K562 (cell line): ENCODE measurements around the gene AMOTL1. TPM values are rescaled to one million over a fixed set of nuclear protein-coding genes. Genes with fewer than 3 reads are reported as not detected.

Experiments
- ATAC-seq: fragments of 200-7000 bp; cut with Tn5 transposase; 3 replicates; pipeline ENCODE4 v1.9.1; 2020; ENCODE audit warnings: moderate library complexity
- BruUV-seq: library from RNA; stranded (reverse); fragments of 400-500 nt; replicated peaks from 2 replicates; lab custom pipeline; 2021; lab: Mats Ljungman, UMichigan
- CTCF ChIA-PET: fragments of 300-600 bp; formaldehyde crosslinking; extraction: SDS; loops from one replicate; lab custom pipeline; 2021; ENCODE audit warnings: low intra/inter-chr PET ratio; lab: Yijun Ruan, JAX
- POLR2A ChIA-PET: fragments of 300-600, 350-650 bp; sonication (Branson Sonifier 250); formaldehyde crosslinking; extraction: SDS; loops from one replicate; lab custom pipeline; 2021; ENCODE audit warnings: antibody characterized with exemption, inconsistent platforms; lab: Yijun Ruan, JAX
- DNase-seq, 4 experiments: peaks; one replicate each; pipeline versions ENCODE4 v3.0.0 to v3.0.0-alpha.2; 2011 to 2018; ENCODE audit warnings: low spot score in 3 of 4, mixed read lengths in 3 of 4; ENCODE audit errors: extremely low read depth in 1 of 4
- FAIRE-seq: peaks from 2 replicates; lab custom pipeline; 2011; peaks lifted over from hg19 to GRCh38; lab: Jason Lieb, UNC
- H2AFZ ChIP-seq: 2 replicates; pipeline ENCODE4 v1.6.0; 2011; ENCODE audit warnings: low read depth, low read length, control low read depth, inconsistent platforms
- H3K27ac ChIP-seq: fragments of 200-600 bp; 3 replicates; pipeline ENCODE4 v1.8.0; 2011; ENCODE audit warnings: low read depth, mild to moderate bottlenecking, control low read depth, inconsistent platforms, low read length, moderate library complexity, mixed read lengths; ENCODE audit errors: extremely low read depth
- H3K27me3 ChIP-seq, 2 experiments: fragments of 300-600 bp in 1 of 2; 2 replicates in 1 of 2; 3 replicates in 1 of 2; pipeline versions ENCODE4 v1.6.0 to v1.8.0; 2011; ENCODE audit warnings: inconsistent platforms in 2 of 2, low read length in 2 of 2, mild to moderate bottlenecking in 1 of 2, mixed read lengths in 1 of 2, moderate library complexity in 1 of 2; ENCODE audit not compliant: control insufficient read depth in 2 of 2, insufficient read depth in 2 of 2
- H3K36me3 ChIP-seq: fragments of 300-600 bp; 3 replicates; pipeline ENCODE4 v1.8.0; 2011; ENCODE audit warnings: mild to moderate bottlenecking, low read length, inconsistent platforms; ENCODE audit not compliant: control insufficient read depth, insufficient read depth
- H3K4me1 ChIP-seq, 2 experiments: fragments of 200-600 bp in 1 of 2; replicated peaks in 1 of 2; 2 replicates in 1 of 2; 3 replicates in 1 of 2; pipeline versions ENCODE4 v1.5.1 to v1.8.0; 2011; ENCODE audit warnings: inconsistent platforms in 2 of 2, low read length in 2 of 2, mild to moderate bottlenecking in 1 of 2, mixed read lengths in 1 of 2, moderate library complexity in 1 of 2; ENCODE audit not compliant: control insufficient read depth in 2 of 2, insufficient read depth in 2 of 2
- H3K4me2 ChIP-seq: 2 replicates; pipeline ENCODE4 v1.6.1; 2011; ENCODE audit warnings: low read length, control low read depth, inconsistent platforms, mixed read lengths; ENCODE audit not compliant: insufficient read depth
- H3K4me3 ChIP-seq: fragments of 200-600 bp; sonication (generic), shearing (Covaris generic); 2 replicates; pipeline ENCODE4 v1.5.1; 2016; ENCODE audit warnings: control low read depth, inconsistent platforms
- H3K79me2 ChIP-seq: fragments of 200-600 bp; 3 replicates; pipeline ENCODE4 v1.8.0; 2011; ENCODE audit warnings: low read length, inconsistent platforms; ENCODE audit not compliant: control insufficient read depth, insufficient read depth
- H3K9ac ChIP-seq, 2 experiments: 2 replicates each; pipeline versions ENCODE4 v1.6.0 to v1.6.1; 2011; ENCODE audit warnings: low read depth in 2 of 2, low read length in 2 of 2, control low read depth in 1 of 2, inconsistent platforms in 1 of 2, mild to moderate bottlenecking in 1 of 2, mixed read lengths in 1 of 2; ENCODE audit not compliant: insufficient read depth in 1 of 2
- H3K9me1 ChIP-seq: one replicate; pipeline ENCODE4 v1.6.0; 2011; ENCODE audit warnings: inconsistent platforms, mild to moderate bottlenecking, low read length, moderate library complexity; ENCODE audit not compliant: control insufficient read depth, insufficient read depth
- H3K9me3 ChIP-seq: replicated peaks from 2 replicates; pipeline ENCODE4 v1.5.1; 2011; ENCODE audit warnings: low read depth, low read length, inconsistent platforms; ENCODE audit not compliant: control insufficient read depth, insufficient read depth
- H4K20me1 ChIP-seq: replicated peaks from 2 replicates; pipeline ENCODE4 v1.6.1; 2011; ENCODE audit warnings: low read length, inconsistent platforms, mixed read lengths; ENCODE audit not compliant: control insufficient read depth, insufficient read depth
- ARNT ChIP-seq, 2 experiments: fragments of 450-650 bp; IDR thresholded peaks; 2 replicates each; pipeline ENCODE4 v1.6.1; 2016; ENCODE audit warnings: mild to moderate bottlenecking in 1 of 2
- ELF2 ChIP-seq: fragments of 250-450 bp; sonication (Bioruptor Pico); IDR thresholded peaks from 2 replicates; pipeline ENCODE4 v1.5.0; 2021; ENCODE audit warnings: mild to moderate bottlenecking
- HIVEP1 ChIP-seq: fragments of 250-450 bp; sonication (Bioruptor Pico); IDR thresholded peaks from 2 replicates; pipeline ENCODE4 v1.4.0; 2020; ENCODE audit warnings: mild to moderate bottlenecking
- KDM5B ChIP-seq: fragments of 200-600 bp; sonication (generic); IDR thresholded peaks from 2 replicates; pipeline ENCODE4 v1.6.1; 2012; ENCODE audit warnings: low read depth, mild to moderate bottlenecking, moderate library complexity, low read length, control low read depth, inconsistent platforms; ENCODE audit not compliant: insufficient replicate concordance
- OTX1 ChIP-seq: fragments of 450-650 bp; formaldehyde crosslinking; IDR thresholded peaks from 2 replicates; pipeline ENCODE4 v1.4.0; 2022; ENCODE audit warnings: mild to moderate bottlenecking
- PTRF ChIP-seq: fragments of 450-650 bp; IDR thresholded peaks from 2 replicates; pipeline ENCODE4 v1.6.1; 2016; ENCODE audit warnings: mild to moderate bottlenecking, missing genetic modification characterization, missing compliant biosample characterization
- ZBTB17 ChIP-seq: fragments of 450-650 bp; formaldehyde crosslinking; IDR thresholded peaks from 2 replicates; pipeline ENCODE4 v1.4.0; 2020; ENCODE audit warnings: mild to moderate bottlenecking
- ZNF134 ChIP-seq: fragments of 250-450 bp; sonication (Bioruptor Pico); conservative IDR thresholded peaks from 2 replicates; pipeline ENCODE4 v1.4.0; 2020
- WGBS: fragments of 100-300 bp; shearing (Covaris generic); methylation state at CpG from one replicate; pipeline ENCODE4 v1.1.6; 2016; ENCODE audit warnings: low coverage, mixed read lengths; ENCODE audit not compliant: insufficient coverage; ENCODE audit errors: missing lambda C conversion rate; 5-methylcytosine and 5-hydroxymethylcytosine counted together
- in situ Hi-C: fragments of 300-500 bp; cut with MboI; formaldehyde crosslinking; loops from 4 replicates; pipeline ENCODE4 v1.15.0; 2018; ENCODE audit warnings: inconsistent platforms, mixed read lengths
- intact Hi-C: fragments of 100-400 bp; cut with micrococcal nuclease; formaldehyde crosslinking; loops from 2 replicates; pipeline ENCODE4 v1.14.2; 2022
- polyA plus RNA-seq, 8 experiments: library from polyadenylated mRNA; depleted of rRNA in 4 of 8; stranded (reverse) in 5 of 8; unstranded in 3 of 8; fragments of >200 nt; fragmentation: Nextera tagmentation in 2 of 8; fragmentation: Illumina TruSeq in 1 of 8; extraction: Ambion mirVana in 2 of 8; extraction: Trizol in 1 of 8; gene quantifications; 2 replicates each; pipeline versions ENCODE4 v1.2.1 to v1.2.3, GENCODE V29; 2011 to 2014; ENCODE audit warnings: inconsistent platforms in 1 of 8, missing spikeins in 1 of 8
- total RNA-seq, 7 experiments: library from RNA; depleted of rRNA in 6 of 7; stranded (reverse); fragments of >200 nt in 6 of 7; fragmentation: Illumina TruSeq in 2 of 7; extraction: Trizol in 2 of 7; gene quantifications; 2 replicates each; pipeline versions ENCODE4 v1.2.1 to v1.2.3, GENCODE V29; 2011 to 2021; ENCODE audit warnings: low replicate concordance in 1 of 7
- TF ChIP-seq, protein P1 (sequence below): sonication (generic); formaldehyde crosslinking; IDR thresholded peaks from 2 replicates; pipeline ENCODE4 v1.8.0; 2022; ENCODE audit warnings: mild to moderate bottlenecking, missing genetic modification reagents

Gene AMOTL1
- total and polyA plus RNA-seq, 9 of the 15 experiments (the other 6 are each of a cell fraction or from before 2014, with no cell fraction given), result 4.0 to 35.4 (median 14.0) TPM

- DNase-seq (no peak), FAIRE-seq (no peak), ATAC-seq (no peak)
- Histone ChIP-seq H3K9ac (no peak overlapping the region), H3K27ac (no peak overlapping the region), H4K20me1 (no peaks in the 10 kb centered on the region), H3K4me3 (no peak overlapping the region), H2AFZ (no peak overlapping the region), H3K4me1 (peaks cover 0 to 7% of the 10 kb centered on the region in 2 experiments; a peak in 2 of 5 replicates), H3K27me3 (no peaks in the 10 kb centered on the region), H3K9me1 (no peaks in the 10 kb centered on the region), H3K4me2 (no peak overlapping the region), H3K79me2 (no peaks in the 10 kb centered on the region), H3K36me3 (peaks cover 75% of the 10 kb centered on the region), H3K9me3 (no peaks in the 10 kb centered on the region)
- intact Hi-C loops, result no loop called here
- no TSS peak for BruUV-seq
- TF ChIP-seq PTRF (tag), result no peak
- no peak for TF ChIP-seq ZNF134 (CRISPR knock-in tag)
- TF ChIP-seq, protein P1, sequence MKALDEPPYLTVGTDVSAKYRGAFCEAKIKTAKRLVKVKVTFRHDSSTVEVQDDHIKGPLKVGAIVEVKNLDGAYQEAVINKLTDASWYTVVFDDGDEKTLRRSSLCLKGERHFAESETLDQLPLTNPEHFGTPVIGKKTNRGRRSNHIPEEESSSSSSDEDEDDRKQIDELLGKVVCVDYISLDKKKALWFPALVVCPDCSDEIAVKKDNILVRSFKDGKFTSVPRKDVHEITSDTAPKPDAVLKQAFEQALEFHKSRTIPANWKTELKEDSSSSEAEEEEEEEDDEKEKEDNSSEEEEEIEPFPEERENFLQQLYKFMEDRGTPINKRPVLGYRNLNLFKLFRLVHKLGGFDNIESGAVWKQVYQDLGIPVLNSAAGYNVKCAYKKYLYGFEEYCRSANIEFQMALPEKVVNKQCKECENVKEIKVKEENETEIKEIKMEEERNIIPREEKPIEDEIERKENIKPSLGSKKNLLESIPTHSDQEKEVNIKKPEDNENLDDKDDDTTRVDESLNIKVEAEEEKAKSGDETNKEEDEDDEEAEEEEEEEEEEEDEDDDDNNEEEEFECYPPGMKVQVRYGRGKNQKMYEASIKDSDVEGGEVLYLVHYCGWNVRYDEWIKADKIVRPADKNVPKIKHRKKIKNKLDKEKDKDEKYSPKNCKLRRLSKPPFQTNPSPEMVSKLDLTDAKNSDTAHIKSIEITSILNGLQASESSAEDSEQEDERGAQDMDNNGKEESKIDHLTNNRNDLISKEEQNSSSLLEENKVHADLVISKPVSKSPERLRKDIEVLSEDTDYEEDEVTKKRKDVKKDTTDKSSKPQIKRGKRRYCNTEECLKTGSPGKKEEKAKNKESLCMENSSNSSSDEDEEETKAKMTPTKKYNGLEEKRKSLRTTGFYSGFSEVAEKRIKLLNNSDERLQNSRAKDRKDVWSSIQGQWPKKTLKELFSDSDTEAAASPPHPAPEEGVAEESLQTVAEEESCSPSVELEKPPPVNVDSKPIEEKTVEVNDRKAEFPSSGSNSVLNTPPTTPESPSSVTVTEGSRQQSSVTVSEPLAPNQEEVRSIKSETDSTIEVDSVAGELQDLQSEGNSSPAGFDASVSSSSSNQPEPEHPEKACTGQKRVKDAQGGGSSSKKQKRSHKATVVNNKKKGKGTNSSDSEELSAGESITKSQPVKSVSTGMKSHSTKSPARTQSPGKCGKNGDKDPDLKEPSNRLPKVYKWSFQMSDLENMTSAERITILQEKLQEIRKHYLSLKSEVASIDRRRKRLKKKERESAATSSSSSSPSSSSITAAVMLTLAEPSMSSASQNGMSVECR, result no peak
- no peak for TF ChIP-seq ZBTB17 (CRISPR knock-in tag)
- TF ChIP-seq ARNT (IDR thresholded peaks at IDR 0.05), result no peak
- TF ChIP-seq ELF2 (CRISPR knock-in tag), result no peak
- no peak for TF ChIP-seq KDM5B
- TF ChIP-seq HIVEP1, result no peak
- no peak for TF ChIP-seq OTX1
- in situ Hi-C loops, result no loop called here
- WGBS, result 66% methylated on average over 6 of the region's 6 CpGs
- CTCF ChIA-PET, result no interaction called here
- POLR2A ChIA-PET, result no interaction called here
Measured at GRCh38 chr11:94856443-94856842, 88.3 kb downstream of the AMOTL1 start.
